GM18951 (cell line): ENCODE data around the gene HMMR.
A peak's percentile ranks its signal among the peaks of the same experiment; 100 is the strongest.
"Not testable (repeated sequence)": the region's sequence is repeated elsewhere in the genome, so short reads cannot be mapped to it uniquely, and the experiment has no call there.

ENCODE experiments used
- POLR2A ChIP-seq: IDR thresholded peaks from 4 replicates; pipeline ENCODE4 v1.6.1; 2011; ENCODE audit warnings: mild to moderate bottlenecking; ENCODE audit not compliant: insufficient read length, insufficient read depth; ENCODE audit errors: extremely low read depth
- in situ Hi-C: fragments of 300-500 bp; cut with MboI; formaldehyde crosslinking; loops from one replicate; pipeline ENCODE4 v1.12.0; 2022; ENCODE audit warnings: low sequenced_read_pairs, mixed read lengths, inconsistent platforms; ENCODE audit not compliant: unreplicated experiment

The HMMR gene

GRCh38 chr5:163505368-163506094 lies 45.1 kb downstream of the HMMR start, which contains the start of gene MAT2B:
Gene MAT2B, plus strand, starts transcription at chr5:163505619. Its CDS starts 68 bp downstream, at chr5:163505687.
- peak; percentile 89 for TF ChIP-seq POLR2A
- in situ Hi-C loops: no loop called here

- in situ Hi-C loops: no loop called here
- no peak for TF ChIP-seq POLR2A
Observed at GRCh38 chr5:163506095-163506457, 45.6 kb downstream of the HMMR start.

- in situ Hi-C loops: no loop called here
- TF ChIP-seq POLR2A: no peak
Observed at GRCh38 chr5:163506726-163507125, 46.3 kb downstream of the HMMR start.

- TF ChIP-seq POLR2A: no peak
- in situ Hi-C loops: no loop called here
Observed at GRCh38 chr5:163508753-163509152, 48.3 kb downstream of the HMMR start.

GRCh38 chr5:163509291-163509951 lies 49.0 kb downstream of the HMMR start:
- TF ChIP-seq POLR2A: no peak
- in situ Hi-C loops: no loop called here

GRCh38 chr5:163512526-163512925 lies 52.1 kb downstream of the HMMR start:
- in situ Hi-C loops: no loop called here
- no peak for TF ChIP-seq POLR2A

- TF ChIP-seq POLR2A: no peak
Observed at GRCh38 chr5:163525096-163525495, 64.7 kb downstream of the HMMR start.

GRCh38 chr5:163529698-163530097 lies 69.3 kb downstream of the HMMR start:
- no peak for TF ChIP-seq POLR2A
- in situ Hi-C loops: no loop called here

More at GRCh38 chr5:163525096-163525495, 64.7 kb downstream of the HMMR start:
- in situ Hi-C loops: no loop called here

- TF ChIP-seq POLR2A: no peak
- in situ Hi-C loops: no loop called here
Observed at GRCh38 chr5:163531272-163531671, 70.8 kb downstream of the HMMR start.

- in situ Hi-C loops: no loop called here
- TF ChIP-seq POLR2A: no peak
Observed at GRCh38 chr5:163532171-163533084, 72.0 kb downstream of the HMMR start.

GRCh38 chr5:163533223-163533622 lies 72.8 kb downstream of the HMMR start:
- TF ChIP-seq POLR2A: no peak
- in situ Hi-C loops: no loop called here

GRCh38 chr5:163534492-163535094 lies 74.2 kb downstream of the HMMR start:
- in situ Hi-C loops: no loop called here
- no peak for TF ChIP-seq POLR2A

- in situ Hi-C loops: no loop called here
- no peak for TF ChIP-seq POLR2A
Observed at GRCh38 chr5:163535290-163535689, 74.9 kb downstream of the HMMR start.

- in situ Hi-C loops: not testable (repeated sequence)
Observed at GRCh38 chr5:163536442-163536841, 76.0 kb downstream of the HMMR start.
